ENCODE data around the gene CELF3. TPM values are rescaled to one million over a fixed set of nuclear protein-coding genes. Genes with fewer than 3 reads are reported as not detected.
A peak's percentile ranks its signal among the peaks of the same experiment; 100 is the strongest.

The CELF3 gene
- total RNA-seq, 1 donor from 2014 or later: 22.0 TPM

DNA sequence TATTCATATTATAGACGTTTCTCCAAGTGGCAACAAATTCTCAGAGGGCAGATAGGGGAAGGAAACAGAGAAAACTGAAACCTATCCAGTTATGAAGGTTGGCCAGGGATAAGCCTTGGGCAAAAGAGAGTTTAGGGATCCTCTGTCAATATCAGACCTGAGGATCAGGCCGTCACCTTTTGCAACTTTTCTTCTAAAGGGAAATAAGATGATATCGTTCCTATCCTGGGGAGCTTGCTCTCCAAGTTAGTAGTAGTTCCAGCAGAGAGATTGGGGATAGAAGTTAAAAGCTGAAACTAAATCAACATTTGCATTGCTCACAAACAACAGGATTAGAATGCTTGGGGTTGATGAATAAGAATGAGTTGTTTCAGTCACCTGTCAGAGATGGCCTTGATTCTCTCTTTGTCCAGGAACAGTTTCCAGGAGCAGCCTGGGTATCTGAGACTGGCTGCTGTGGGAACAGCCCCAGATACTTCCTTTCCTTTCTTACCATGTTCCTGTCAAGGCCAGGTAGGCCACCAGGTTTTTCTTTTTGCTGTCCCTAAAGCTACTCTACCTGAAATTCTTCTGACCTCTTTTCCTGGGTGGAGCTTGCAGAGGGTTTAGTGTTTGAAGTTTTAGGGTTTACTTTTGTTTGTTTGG is 7.2 kb upstream of the CELF3 start:
- Mint-ChIP-seq H3K9me3 (no peaks in the 10 kb centered on the region), H3K27ac (ENCODE audit: unreplicated experiment) (no peak overlapping the region), H3K4me3 (no peak overlapping the region), H3K27me3 (ENCODE audit: low read depth) (peaks cover 92% of the 10 kb centered on the region), H3K36me3 (ENCODE audit: low read depth) (no peaks in the 10 kb centered on the region), H3K4me1 (peaks cover 25% of the 10 kb centered on the region)
- no peak for DNase-seq (ENCODE audit: low read depth, low spot score)
- TF ChIP-seq, protein P1, sequence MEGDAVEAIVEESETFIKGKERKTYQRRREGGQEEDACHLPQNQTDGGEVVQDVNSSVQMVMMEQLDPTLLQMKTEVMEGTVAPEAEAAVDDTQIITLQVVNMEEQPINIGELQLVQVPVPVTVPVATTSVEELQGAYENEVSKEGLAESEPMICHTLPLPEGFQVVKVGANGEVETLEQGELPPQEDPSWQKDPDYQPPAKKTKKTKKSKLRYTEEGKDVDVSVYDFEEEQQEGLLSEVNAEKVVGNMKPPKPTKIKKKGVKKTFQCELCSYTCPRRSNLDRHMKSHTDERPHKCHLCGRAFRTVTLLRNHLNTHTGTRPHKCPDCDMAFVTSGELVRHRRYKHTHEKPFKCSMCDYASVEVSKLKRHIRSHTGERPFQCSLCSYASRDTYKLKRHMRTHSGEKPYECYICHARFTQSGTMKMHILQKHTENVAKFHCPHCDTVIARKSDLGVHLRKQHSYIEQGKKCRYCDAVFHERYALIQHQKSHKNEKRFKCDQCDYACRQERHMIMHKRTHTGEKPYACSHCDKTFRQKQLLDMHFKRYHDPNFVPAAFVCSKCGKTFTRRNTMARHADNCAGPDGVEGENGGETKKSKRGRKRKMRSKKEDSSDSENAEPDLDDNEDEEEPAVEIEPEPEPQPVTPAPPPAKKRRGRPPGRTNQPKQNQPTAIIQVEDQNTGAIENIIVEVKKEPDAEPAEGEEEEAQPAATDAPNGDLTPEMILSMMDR (conservative IDR thresholded peaks at IDR 0.05): no peak

DNA sequence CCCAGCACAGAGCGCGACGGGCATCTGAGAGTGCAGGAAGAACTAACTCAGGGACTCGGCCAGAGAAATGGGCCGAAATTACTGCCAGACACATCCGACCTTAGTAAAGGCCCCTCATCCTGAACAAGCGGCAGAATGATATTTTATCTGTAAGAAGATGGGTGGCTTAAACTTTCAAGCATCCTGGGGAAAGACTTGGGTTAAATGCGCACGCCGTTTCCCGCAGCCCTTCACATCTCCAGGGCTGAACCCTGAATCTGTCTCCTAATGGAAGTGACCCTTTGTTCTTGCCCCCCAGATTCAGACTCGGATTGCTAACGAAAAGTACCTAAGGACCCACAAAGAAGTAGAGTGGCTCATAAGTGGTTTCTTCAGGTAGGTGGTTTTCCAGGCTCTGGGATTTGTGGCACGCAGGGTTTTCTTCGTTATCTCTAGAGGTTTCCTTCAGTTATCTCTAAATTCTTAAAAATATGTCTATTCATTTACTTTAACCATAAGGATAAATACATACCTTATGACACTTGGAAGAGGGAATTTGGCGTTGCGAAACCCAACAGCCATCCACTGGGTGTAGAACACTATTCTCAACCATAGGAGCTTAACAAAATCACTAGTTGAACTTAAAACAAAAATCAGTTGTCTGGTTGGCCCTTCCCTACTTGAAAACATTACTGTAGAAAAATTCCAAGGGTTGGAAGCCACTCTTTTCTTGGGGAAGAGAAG is 5.3 kb upstream of the CELF3 start:
- peak overlapping the region; percentile 58 for H3K4me3 Mint-ChIP-seq
- DNase-seq (ENCODE audit: low read depth, low spot score): no peak
- no peaks in the 10 kb centered on the region for H3K9me3 Mint-ChIP-seq
- TF ChIP-seq, protein P1 (conservative IDR thresholded peaks at IDR 0.05): no peak
- H3K27ac Mint-ChIP-seq (ENCODE audit: unreplicated experiment): no peak overlapping the region
- H3K36me3 Mint-ChIP-seq (ENCODE audit: low read depth): no peaks in the 10 kb centered on the region
- peaks cover 32% of the 10 kb centered on the region for H3K4me1 Mint-ChIP-seq
- H3K27me3 Mint-ChIP-seq (ENCODE audit: low read depth): peaks cover 94% of the 10 kb centered on the region

DNA sequence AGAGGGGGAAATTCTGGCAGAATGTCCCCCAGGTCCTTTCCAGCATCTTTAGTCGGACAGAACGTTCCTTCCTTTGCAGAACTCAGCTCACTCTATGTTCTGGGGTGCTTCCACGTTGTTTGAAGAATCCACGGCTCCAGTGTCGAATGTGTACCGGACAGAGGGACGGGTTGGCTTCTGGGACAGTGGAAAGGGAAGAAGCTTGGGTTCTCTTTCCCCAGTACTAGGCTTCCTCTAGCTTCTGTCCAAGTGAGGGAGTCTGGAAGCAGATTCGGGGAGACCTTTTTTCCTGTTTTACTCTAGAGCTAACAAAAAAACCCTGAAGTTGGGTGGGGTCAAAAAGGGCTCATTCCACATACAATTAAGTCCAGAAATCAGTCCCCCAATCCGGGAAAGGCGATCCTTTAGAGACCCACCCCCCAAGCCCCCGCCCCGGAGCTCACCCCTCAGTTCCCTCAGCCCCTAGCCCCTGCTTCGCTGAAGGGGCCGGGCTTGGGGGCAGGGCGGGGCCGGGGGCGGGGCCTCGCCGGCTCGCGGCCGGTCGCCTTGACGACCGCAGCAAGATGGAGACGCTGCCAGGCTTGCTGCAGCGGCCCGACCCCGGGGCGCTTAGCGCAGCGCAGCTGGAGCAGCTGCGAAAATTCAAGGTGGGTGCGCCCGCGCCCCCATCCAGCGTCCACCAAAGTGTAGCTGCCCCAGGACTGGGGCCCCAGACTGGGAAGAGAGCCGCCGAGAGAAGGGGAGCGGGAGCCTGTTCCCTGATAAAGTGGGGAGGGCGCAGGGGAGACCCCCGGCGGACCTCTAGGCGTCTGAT is 4.6 kb upstream of the CELF3 start, which contains the start of gene RIIAD1:
Gene RIIAD1, plus strand, starts transcription at position 549 of the 814 bp plus-strand sequence. Its CDS starts 15 bp downstream, at position 564.
- peaks cover 37% of the 10 kb centered on the region for H3K4me1 Mint-ChIP-seq
- no peaks in the 10 kb centered on the region for H3K9me3 Mint-ChIP-seq
- no peaks in the 10 kb centered on the region for H3K36me3 Mint-ChIP-seq (ENCODE audit: low read depth)
- H3K27ac Mint-ChIP-seq (ENCODE audit: unreplicated experiment): no peak within 1 kb of the TSS
- no peak for DNase-seq (ENCODE audit: low read depth, low spot score)
- TF ChIP-seq, protein P1 (conservative IDR thresholded peaks at IDR 0.05): no peak
- peaks cover 90% of the 10 kb centered on the region for H3K27me3 Mint-ChIP-seq (ENCODE audit: low read depth)
- peak within 1 kb of the TSS; percentile 58 for H3K4me3 Mint-ChIP-seq

DNA sequence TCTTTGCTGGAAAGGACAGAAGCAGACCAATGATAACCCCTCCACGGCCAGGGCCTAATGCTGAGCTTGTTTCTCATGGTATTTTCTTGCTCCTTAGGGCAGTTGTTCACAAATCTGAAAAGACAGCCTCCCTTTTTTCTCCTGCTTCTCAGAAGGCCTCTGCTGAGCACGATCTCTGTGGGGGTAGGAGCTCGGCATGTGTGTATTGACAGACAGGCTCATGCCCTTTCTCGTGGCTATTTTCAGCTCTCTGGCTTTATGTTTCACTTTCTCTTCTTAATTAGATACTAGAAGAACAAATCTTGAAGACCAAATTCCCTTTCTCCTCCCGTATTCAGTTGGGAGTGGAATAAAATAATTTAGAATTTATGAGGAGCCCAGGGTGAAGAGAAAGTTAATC is 4.0 kb upstream of the CELF3 start:
- Mint-ChIP-seq H3K9me3 (no peaks in the 10 kb centered on the region), H3K36me3 (ENCODE audit: low read depth) (no peaks in the 10 kb centered on the region), H3K4me1 (peaks cover 43% of the 10 kb centered on the region), H3K4me3 (peak overlapping the region; percentile 39), H3K27ac (ENCODE audit: unreplicated experiment) (no peak overlapping the region), H3K27me3 (ENCODE audit: low read depth) (peaks cover 87% of the 10 kb centered on the region)
- DNase-seq (ENCODE audit: low read depth, low spot score): no peak
- TF ChIP-seq, protein P1 (conservative IDR thresholded peaks at IDR 0.05): no peak

DNA sequence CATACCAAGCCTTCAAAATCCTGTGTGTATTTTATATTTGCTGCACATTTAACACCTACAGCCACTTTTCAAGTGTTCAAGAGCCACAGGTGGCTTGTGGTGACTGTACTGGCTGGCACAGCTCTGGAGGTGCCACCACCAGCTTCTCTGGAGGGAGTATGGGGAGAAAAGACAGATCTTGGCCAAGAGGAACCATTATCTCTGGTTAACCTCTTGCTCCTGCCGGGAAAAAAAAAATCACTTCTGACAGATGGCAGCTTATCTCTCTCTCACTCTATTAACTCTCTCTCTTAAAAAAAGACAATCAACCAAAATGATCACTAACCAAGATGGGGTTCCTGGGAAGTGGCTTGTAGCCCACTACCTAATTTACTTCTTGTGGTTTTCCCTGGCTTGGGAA is 3.5 kb upstream of the CELF3 start:
- H3K27ac Mint-ChIP-seq (ENCODE audit: unreplicated experiment): no peak overlapping the region

More for the DNA sequence above, 3.5 kb upstream of the CELF3 start:
- Mint-ChIP-seq H3K4me1 (peaks cover 47% of the 10 kb centered on the region), H3K9me3 (no peaks in the 10 kb centered on the region), H3K36me3 (ENCODE audit: low read depth) (no peaks in the 10 kb centered on the region), H3K4me3 (no peak overlapping the region), H3K27me3 (ENCODE audit: low read depth) (peaks cover 86% of the 10 kb centered on the region)
- no peak for DNase-seq (ENCODE audit: low read depth, low spot score)
- TF ChIP-seq, protein P1 (conservative IDR thresholded peaks at IDR 0.05): no peak

Measured in neural crest cell (in vitro differentiated cells).